Panc1 (cell line): Measurements from ENCODE around the gene GRK2.

Experiments
- POLR2AphosphoS5 ChIP-seq: IDR thresholded peaks from 2 replicates; pipeline ENCODE4 v1.6.1; 2012; ENCODE audit warnings: mild to moderate bottlenecking, low read depth, low read length, moderate library complexity
- SIN3A ChIP-seq: IDR thresholded peaks from 2 replicates; pipeline ENCODE4 v1.6.1; 2012; ENCODE audit warnings: low read depth, mild to moderate bottlenecking, low read length, moderate library complexity, borderline replicate concordance; ENCODE audit not compliant: insufficient read depth
- TCF7L2 ChIP-seq: IDR thresholded peaks from 2 replicates; pipeline ENCODE4 v1.6.1; 2011; ENCODE audit warnings: mild to moderate bottlenecking, low read depth, low read length, inconsistent platforms
- TF ChIP-seq, protein P1 (sequence below): fragments of 450-650 bp; IDR thresholded peaks from 2 replicates; pipeline ENCODE4 v1.5.1; 2017; ENCODE audit warnings: mild to moderate bottlenecking
- TF ChIP-seq, protein P2 (sequence below), 2 experiments: IDR thresholded peaks; 2 replicates each; pipeline ENCODE4 v1.6.1; 2011 to 2012; ENCODE audit warnings: low read depth in 2 of 2, control low read depth in 1 of 2, low read length in 1 of 2, mild to moderate bottlenecking in 1 of 2, moderate library complexity in 1 of 2; ENCODE audit not compliant: insufficient read depth in 1 of 2

DNA sequence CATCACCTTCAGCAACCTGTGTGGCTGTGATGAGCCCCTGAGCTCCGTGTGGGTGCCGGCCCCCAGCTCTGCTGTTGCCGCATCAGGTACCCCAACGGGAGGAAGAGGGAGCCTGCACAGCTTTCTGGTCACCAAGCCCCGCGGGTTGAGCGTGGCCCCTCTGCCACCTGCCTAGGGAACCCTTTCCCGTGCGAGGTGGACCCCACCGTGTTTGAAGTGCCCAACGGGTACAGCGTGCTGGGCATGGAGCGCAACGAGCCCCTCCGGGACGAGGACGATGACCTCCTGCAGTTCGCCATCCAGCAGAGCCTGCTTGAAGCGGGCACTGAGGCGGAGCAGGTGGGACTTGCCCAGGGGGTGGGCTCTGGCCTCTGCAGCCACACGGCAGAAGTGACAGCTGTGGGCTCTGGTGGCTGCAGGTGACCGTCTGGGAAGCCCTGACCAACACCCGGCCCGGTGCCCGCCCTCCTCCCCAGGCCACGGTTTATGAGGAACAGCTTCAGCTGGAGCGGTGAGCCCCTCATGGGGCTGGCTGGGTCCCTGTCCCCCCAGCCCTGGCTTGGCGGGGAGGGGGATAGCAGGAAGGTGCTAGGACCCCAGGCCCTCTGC is 35.1 kb downstream of the GRK2 start:
- TF ChIP-seq, protein P1, sequence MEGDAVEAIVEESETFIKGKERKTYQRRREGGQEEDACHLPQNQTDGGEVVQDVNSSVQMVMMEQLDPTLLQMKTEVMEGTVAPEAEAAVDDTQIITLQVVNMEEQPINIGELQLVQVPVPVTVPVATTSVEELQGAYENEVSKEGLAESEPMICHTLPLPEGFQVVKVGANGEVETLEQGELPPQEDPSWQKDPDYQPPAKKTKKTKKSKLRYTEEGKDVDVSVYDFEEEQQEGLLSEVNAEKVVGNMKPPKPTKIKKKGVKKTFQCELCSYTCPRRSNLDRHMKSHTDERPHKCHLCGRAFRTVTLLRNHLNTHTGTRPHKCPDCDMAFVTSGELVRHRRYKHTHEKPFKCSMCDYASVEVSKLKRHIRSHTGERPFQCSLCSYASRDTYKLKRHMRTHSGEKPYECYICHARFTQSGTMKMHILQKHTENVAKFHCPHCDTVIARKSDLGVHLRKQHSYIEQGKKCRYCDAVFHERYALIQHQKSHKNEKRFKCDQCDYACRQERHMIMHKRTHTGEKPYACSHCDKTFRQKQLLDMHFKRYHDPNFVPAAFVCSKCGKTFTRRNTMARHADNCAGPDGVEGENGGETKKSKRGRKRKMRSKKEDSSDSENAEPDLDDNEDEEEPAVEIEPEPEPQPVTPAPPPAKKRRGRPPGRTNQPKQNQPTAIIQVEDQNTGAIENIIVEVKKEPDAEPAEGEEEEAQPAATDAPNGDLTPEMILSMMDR: no peak
- TF ChIP-seq POLR2AphosphoS5 (no peak), SIN3A (no peak), TCF7L2 (no peak)
- TF ChIP-seq, protein P2, sequence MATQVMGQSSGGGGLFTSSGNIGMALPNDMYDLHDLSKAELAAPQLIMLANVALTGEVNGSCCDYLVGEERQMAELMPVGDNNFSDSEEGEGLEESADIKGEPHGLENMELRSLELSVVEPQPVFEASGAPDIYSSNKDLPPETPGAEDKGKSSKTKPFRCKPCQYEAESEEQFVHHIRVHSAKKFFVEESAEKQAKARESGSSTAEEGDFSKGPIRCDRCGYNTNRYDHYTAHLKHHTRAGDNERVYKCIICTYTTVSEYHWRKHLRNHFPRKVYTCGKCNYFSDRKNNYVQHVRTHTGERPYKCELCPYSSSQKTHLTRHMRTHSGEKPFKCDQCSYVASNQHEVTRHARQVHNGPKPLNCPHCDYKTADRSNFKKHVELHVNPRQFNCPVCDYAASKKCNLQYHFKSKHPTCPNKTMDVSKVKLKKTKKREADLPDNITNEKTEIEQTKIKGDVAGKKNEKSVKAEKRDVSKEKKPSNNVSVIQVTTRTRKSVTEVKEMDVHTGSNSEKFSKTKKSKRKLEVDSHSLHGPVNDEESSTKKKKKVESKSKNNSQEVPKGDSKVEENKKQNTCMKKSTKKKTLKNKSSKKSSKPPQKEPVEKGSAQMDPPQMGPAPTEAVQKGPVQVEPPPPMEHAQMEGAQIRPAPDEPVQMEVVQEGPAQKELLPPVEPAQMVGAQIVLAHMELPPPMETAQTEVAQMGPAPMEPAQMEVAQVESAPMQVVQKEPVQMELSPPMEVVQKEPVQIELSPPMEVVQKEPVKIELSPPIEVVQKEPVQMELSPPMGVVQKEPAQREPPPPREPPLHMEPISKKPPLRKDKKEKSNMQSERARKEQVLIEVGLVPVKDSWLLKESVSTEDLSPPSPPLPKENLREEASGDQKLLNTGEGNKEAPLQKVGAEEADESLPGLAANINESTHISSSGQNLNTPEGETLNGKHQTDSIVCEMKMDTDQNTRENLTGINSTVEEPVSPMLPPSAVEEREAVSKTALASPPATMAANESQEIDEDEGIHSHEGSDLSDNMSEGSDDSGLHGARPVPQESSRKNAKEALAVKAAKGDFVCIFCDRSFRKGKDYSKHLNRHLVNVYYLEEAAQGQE (IDR thresholded peaks at IDR 0.05; ENCODE audit: insufficient read depth in 1 of 2, low read depth in 2 of 2, low read length in 1 of 2): no peak
